NCI-H1930 (cell line): ENCODE measurements around the gene GK.
"Not testable (repeated sequence)": the region's sequence is repeated elsewhere in the genome, so short reads cannot be mapped to it uniquely, and the experiment has no call there.

ENCODE experiments used
- DNase-seq, 2 experiments: peaks; one replicate each; lab custom pipeline; 2025; lab: John Stamatoyannopoulos, UW

Gene GK

DNA sequence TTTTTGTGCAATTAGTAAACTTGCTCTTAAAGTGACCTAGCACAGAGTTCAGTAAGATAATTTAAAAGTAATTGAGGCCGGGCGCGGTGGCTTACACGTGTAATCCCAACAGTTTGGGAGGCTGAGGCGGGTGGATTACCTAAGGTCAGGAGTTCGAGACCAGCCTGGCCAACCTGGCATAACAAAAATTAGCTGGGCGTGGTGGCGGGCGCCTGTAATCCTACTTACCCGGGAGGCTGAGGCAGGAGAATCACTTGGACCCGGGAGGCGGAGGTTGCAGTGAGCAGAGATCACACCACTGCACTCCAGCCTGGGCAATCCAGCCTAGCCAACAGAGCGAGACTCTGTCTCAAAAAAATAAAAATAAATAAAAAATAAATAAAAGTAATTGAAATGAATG, 1.2 kb downstream of the GK start:
- not testable (repeated sequence) for DNase-seq

DNA sequence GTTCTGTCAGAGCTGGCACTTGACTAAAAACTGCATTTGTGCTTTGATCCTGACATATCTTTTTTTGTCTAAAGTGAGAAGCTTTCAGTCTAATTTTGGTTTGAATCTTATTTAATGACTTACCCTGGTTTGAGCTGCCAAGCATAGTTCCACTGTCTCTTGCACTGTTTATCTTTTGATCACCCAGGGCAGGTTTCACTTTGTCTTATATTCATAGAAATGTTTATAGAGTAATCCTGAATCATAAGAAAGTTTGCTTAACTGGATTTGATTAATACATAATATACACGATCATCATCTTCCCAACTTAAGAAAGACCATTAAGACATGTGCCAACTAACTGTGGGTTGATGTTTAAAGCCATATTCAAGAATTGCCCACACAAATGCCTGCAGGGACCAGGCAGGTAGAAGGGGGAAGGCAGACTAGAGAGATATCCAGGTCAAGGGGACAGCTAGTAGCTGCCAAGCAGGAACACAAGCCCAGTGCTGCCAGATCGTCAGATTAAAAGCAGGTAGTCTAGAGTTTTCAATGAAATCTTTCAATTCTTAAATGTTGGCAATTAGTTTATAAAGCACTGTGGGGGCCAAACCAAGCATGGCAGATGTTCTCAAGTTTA, 1.9 kb downstream of the GK start:
- no peak for DNase-seq

DNA sequence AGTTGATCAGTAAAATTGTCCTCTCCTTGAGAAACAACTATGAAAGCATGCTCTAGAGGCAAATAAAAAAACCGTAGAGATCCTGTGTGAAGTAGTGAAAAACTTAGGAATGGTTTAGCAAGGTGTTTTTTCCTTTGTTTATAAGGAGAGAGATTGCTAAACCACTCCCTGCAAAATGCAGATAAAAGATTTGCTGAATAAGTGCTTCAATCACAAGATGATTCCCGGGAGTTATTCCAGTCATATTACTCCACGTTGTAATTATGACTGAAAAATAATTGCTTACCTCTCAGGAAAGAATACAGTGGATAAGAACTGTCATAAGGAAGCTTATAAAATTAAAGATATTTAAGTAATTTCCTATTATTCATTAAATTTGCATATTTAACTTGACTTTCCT, 2.8 kb downstream of the GK start:
- DNase-seq = no peak

DNA sequence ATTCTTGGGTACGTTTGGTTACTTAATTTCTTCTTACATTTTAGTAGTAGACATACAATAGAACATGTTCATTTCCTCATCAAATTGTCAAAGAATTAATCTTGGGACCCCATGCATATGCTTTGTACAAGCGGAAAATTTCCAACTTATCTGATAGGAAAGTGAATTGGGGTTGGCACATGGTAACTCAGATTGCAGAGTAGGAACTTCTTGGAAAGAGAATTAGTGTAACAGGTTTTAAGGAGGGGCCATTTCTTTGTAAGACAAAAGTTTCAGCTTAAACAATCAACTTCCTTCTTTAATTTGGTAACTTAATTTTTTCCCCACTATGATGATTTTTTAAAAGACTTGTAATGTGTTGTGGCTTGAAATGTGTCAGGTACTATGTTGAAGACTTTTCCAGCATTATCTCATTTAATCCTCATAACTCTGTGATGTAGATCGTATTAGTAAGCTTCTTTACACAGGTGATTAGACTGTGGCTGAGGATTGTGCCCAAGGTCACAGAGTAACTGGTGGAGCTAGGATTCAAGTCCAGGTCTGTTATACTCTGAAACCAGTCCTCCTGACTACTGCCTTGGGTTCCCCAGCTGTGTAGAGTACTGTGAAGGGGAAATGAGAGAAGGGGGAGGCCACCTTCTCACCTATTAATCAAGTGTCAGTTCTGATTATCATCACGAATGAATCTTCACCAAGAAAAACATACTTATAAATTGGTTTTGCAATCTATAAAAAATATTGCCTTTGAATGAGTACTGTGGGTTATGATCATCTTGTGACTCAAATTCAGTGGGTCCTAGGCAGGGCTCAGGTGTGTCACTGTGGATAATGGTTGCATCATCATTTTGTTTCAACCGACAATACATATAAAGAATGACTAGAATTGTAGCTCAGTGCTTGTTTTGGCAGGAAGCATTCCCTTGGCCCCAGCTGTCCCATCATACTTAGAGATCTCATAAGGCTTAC, 4.3 kb downstream of the GK start:
- no peak for DNase-seq

DNA sequence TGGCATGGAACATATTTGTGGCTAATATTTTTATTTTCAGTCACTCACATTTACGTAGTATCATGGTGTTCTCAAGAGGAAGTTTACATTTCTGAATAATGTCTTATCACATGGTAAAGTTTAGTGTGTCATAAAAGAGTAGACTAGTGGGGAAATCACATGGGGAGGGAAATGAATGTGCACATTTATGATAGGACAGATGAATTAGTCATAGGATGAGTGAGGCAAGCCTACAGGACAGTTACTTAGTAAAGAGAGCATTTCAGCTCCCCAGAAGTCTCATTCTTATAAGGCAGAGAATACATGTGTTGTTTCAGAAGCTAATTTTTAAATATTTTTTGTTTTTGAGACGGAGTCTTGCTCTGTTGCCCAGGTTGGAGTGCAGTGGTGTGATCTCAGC, 6.2 kb downstream of the GK start:
- DNase-seq = no peak

DNA sequence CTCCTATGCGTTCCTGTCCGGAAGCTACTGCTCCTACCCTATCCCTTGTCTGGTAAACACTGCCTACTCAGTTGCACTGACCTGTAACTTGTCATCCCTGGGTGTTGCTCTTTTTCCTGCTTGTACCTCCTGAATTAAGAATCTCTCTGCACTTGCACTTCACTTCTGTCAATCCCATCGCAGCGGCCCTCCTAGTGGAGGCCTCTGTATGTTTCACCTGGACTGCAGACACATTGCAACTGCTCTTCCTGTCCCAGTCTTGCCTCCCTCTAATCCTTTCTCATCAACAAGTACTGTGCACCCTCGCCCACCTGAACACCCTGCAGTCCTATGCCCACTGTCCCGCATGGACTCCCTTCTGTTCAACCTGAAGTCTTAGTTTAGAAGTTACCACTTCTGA, 8.0 kb downstream of the GK start:
- DNase-seq = no peak

DNA sequence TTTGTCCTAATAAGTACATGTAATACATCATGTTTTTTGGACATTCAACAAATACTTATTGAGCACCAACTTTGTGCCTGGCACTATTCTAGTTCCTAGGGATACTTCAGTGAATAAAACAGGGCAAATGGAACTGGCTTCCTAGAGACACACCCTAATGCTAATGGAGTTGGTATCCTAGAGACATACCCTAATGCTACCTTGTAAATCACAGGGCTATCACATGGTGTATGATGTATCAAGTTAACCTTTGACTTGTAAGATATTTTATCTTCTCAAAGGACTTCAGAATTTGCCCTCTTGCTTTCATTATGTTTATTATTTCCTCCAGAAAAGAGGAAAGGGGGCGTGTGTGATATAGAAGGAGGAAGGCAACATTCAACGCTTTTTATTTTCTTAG, 10.1 kb downstream of the GK start:
- no peak for DNase-seq

DNA sequence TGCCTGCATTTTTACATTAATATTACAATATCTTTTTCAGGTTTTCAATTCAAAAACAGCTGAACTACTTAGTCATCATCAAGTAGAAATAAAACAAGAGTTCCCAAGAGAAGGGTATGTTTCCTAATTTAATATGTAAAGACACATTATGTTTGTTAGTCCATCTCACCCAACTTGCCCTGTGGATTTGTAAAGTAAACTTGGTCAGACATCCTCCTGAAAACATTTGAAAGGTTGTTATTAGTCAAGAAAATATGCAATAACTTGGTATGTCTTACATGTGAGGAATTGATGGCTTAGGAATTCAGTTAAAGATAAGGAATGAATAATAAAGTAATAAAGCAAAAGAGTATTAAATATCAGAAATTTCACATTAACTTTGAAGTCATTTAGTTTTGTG, 12.2 kb downstream of the GK start:
- DNase-seq = no peak

DNA sequence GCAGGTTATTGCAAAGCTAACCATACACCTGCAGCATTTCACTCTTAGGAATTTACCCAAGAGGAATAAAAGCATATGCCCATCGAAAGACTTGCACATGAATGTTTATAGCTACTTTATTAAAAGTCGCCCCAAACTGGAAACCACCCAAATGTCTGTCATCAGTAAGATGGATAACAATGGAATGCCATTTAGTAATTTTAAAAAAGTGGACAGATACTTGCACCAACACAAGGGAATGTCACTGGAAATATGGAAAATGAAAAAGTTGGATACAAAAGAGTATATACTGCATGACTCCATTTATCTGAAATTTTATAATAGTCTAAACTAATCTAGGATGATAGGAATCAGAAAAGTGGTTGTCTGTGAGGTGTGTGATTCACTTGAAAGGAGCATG, 12.9 kb downstream of the GK start:
- DNase-seq = no peak

DNA sequence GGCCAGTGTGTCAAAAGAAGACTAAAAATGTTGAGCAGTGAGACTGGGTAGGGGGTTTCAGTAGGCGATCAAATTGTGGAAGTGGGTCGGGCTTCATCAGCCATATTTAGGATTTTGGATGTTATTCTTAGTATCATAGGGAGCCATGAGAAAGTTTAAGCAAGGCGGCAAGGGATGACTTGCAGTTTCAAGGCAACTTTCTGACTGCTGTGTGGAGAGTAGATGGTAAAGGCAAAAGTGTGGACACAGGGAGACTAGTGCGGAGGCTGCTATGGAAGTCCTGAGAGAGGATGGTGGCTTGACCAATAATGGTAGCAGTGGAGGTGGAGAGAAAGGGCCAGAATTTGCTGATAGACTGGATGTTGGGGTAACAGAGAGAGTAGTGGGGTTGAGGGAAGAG, 15.4 kb downstream of the GK start:
- no peak for DNase-seq

DNA sequence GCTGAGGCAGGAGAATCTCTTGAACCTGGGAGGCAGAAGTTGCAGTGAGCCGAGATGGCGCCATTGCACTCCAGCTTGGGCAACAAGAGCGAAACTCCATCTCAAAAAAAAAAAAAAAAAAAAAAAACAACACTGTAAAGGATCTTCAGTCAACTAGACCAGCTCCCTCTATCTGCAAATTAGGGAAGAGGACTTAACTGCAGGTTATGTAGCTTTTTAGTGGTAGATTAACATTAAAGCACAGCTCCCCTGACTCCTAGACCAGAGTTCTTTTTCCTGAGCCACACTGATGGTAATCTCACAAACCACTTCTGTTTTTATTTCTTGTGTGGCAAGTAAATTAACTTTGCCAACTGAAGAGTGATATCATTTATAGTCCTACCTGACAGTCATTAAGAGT, 18.0 kb downstream of the GK start:
- not testable (repeated sequence) for DNase-seq

DNA sequence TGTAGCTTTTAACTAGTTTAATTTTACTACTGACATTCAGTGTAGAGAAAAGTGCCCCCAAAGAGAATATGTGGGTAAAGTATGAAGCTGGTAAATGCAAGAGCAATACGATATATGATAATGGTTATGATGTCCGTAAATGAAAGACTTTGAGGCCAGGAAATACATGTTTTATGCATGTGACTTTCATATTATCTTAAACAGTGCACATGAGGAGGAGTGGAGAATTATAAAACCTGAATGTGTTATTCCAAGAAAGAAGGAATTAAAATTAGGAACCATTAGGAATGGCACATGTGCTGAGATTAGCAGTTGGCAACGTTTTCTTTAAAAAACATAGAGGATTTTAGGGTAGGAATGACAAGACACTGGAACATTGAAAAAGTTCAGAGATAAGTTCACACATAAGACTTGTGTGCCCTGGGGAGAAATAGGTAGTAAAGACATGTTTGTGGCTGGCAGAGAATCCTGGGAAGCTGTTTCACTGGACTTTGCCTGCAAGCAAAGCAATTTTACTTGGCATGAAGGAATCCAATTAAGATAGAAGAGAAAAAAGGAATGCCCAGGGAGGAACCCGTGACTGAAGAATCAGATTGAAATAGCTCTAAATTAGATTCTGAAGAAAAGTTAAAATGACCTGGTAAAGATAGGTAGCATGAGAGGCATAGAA, 20.0 kb downstream of the GK start:
- no peak for DNase-seq

DNA sequence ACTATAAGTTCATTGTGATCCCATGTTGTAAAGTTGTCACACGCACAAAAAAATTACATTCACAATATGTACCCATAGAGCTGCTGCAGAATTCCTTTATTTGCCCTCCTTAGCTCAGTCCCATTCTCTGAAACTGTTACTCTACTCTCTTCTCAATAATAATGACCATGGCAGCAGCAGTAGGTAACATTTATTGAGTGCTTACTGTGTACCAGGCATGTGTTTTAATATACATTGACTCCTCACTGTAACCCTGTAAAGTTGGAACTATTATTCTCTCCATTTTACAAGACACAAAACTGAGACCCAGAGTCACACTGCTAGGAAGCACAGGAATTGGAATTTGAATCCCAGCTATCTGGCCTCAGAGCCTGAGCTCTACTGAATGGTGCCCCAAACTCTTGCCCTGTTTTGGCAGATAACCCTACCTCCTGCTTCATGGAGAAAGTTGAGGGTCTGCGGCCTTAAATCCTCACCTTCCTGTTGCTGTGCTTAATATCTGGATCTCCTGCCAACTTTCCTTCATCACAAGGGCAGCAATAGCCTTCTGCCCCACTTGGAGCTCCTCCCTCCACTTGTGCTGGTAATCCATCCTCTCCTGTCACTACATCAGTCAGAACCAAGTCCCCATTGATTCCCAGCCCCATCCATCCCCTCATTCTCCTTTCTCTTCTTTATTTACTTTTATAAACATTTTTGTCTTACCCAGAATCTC, 20.8 kb downstream of the GK start:
- no peak for DNase-seq

DNA sequence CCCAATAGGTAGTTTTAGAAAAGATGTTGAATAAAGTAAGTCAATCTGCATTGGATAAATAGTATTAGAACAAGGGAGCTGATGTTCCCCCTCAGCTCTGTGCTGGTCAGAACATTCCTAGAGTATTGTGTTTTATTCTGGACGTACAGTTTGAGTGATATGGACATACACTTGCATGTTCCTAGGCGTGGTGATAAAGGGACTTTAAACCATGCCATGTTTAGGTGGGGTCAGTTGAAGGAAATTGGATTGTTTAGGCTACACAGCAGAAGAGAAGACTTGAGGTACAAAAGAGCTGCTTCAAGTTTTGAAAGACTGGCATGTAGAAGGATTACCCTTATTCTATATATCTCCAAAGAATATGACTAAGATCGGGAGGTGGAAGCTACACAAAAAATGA, 21.6 kb downstream of the GK start:
- no peak for DNase-seq

DNA sequence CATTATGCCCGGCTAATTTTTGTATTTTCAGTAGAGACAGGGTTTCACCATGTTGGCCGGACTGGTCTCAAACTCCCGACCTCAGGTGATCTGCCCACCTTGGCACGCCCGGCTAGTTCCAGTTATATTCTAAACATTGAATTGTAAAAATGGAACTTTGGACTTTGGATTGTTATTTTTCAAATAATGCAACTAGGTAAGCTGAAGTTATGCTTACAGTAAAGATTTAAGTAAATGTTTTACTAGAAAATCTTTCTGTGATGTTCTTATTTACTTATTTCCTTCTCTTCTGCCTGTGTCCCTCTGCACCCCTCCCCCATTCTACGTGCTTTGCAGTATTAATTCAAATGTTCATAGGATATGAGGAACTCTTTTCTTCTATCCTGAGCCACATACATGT, 26.1 kb downstream of the GK start:
- no peak for DNase-seq

DNA sequence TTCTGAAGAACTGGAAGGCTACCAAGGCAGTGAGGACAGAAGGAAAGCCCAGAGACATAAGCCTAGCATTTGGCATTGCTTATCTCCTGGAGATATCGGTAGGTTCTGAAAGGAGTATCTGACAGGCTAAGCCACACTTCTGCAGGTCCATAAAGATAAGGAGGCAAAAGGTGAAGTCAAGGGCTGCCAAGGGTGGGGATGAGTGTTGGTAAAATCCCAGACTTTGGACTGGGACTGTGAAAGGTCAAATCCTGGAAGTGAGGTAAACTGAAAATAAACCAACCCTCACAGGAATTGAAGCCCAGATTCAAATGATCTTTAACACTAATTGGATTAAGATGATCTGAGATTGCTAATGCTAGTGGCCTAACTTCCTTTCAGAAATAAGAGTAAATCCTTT, 27.4 kb downstream of the GK start:
- no peak for DNase-seq

DNA sequence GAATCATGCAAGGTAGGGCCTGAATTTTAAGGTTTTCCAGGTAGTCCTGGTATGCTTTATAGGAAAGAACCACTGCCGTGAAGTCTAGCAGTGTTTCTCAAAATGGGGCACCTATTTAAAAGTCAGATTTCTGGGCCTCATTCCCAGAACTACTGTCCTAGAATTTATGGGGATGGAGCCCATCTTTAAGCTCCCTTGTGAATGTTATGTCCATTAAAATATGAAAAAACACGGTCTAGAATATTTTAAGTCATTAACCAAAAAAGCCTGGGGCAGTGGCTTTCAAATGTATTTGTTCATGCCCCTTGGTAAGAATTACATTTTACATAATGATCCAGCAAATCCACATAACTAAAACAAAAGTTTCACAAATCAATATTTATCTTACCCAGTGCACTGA, 35.4 kb downstream of the GK start:
- DNase-seq = no peak

DNA sequence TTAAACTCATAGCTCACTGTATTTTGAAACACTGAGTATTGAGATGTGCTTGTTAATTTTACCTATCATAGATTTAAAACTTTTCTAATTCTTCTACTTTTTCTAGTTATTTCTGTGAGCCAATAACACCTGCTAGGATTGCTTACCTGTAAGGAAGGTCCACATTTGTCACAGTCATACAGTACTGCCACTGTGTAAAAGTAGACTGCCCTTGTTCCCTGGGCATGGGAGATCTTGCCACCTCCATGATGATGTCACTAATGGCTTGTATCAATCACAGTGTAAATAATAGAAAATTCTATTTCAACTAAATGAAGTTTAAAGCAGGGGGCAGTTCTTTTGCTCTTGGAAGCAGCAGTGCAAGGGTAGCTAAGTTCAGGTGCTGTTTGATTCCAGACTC, 35.9 kb downstream of the GK start:
- DNase-seq = no peak

DNA sequence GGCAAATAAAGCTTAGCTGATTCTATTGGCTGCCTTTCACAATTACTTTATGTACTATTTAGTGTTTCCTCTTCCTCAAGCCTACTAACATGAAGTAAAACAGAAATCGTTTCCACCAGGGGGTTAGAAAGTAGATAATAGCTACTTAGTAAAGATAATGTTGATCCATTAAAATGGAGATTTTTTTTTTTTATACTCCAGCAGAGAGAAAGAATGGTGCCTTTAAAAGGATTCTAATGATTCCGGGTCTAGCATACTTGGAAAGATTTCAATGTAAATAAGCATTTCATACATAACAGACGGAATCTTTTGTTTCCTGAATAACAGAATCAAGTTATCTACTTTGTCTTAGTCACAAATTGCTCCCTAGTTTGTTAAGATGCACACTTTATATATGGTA, 37.1 kb downstream of the GK start:
- DNase-seq = no peak

DNA sequence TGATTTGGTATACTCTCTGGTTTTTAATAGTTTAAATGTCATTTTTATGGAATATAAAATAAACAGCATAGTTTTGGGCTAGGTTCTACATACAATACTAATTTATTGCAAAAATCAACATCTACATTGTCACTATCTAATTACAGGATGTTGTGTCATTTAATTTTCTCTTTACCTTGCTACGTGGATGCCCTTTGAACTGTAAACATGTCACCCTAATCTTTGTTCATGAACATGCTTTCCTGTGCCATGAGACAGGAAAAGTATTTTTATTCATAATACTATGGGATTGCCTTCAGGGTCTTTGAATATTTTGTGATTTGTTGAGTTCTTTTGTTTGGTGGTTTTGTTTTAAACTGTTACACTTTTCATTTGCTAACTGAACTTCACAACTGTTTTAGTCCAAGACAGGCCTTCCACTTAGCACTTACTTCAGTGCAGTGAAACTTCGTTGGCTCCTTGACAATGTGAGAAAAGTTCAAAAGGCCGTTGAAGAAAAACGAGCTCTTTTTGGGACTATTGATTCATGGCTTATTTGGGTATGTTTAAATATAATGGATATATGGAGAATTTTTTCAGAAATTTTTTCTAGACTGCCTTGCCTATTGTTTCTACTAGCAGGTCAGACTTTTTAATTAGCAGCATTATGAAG, 40.9 kb downstream of the GK start:
- DNase-seq = no peak

DNA sequence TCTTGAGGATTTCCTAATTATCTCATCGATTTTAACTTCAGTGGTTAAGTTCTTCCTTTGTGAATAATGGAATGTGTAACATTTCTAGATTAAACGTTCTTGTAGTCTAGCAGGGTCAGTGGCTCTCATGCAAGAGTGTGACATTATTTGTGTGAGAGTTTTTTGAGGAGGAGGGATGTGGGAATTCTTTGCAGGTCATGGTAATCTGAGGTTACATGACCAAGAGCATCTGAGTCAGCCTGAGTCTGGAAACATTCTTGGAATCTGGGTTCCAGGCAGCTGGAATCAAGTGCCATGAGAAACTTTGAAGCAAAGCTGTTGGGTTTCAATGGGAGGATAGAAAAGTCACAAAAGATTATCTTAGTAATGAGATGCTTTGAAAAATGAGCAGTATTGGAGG, 49.5 kb downstream of the GK start:
- no peak for DNase-seq

DNA sequence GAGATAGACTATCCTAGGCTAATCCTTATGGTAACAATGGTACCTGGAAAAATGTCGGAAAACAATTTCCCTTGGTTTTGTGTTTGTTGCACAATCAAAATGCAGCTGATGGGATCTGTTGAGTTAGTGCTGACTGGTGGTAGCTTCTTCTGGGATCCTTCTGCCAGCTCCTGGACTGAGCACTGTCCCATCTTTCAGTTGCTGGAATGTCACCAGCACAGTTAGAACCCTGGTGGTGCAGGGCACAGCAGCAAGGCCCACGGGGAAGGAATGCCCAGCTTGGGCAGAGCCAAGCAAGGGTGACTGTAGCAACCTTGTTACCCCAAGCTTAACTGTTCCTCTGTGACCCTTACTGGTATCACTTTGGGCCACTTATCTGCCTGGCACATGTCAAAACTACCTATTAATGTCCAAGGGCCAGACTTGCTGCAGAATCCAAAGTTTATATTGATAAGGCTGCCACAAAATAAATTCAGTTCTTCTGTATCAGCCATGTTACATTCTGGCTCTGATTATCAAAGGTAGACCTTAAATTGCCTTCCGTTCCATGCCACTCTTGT, 53.1 kb downstream of the GK start:
- DNase-seq = no peak
